OCI-LY3 (cell line): ENCODE results near the gene KCNAB1.

Source experiments
- H2AFZ ChIP-seq: fragments of 200-600, 300-600 bp; shearing (Covaris generic); 2 replicates; pipeline ENCODE4 v1.6.0; 2014; ENCODE audit warnings: antibody characterized with exemption, low read depth, low read length
- H3K27ac ChIP-seq: fragments of 200-600, 300-600 bp; sonication (generic); 2 replicates; pipeline ENCODE4 v1.5.1; 2014; ENCODE audit warnings: mild to moderate bottlenecking, low read length, moderate library complexity, mixed read lengths
- H3K27me3 ChIP-seq: fragments of 200-600, 300-600 bp; sonication (generic); 2 replicates; pipeline ENCODE4 v1.6.1; 2014; ENCODE audit warnings: low read depth, low read length, mixed read lengths
- H3K36me3 ChIP-seq: fragments of 200-600, 300-600 bp; sonication (generic); replicated peaks from 2 replicates; pipeline ENCODE3; 2014; ENCODE audit warnings: low read depth, low read length, mixed read lengths
- H3K4me1 ChIP-seq: fragments of 300-600, 200-600 bp; sonication (generic); 2 replicates; pipeline ENCODE4 v1.6.1; 2014; ENCODE audit warnings: low read length, mixed read lengths
- H3K4me2 ChIP-seq: fragments of 200-600, 300-600 bp; sonication (generic); 2 replicates; pipeline ENCODE4 v1.6.1; 2014; ENCODE audit warnings: low read length, mixed read lengths
- H3K4me3 ChIP-seq: fragments of 300-600, 200-600 bp; sonication (generic); 2 replicates; pipeline ENCODE4 v1.5.1; 2014; ENCODE audit warnings: antibody characterized with exemption, mild to moderate bottlenecking, low read length, moderate library complexity
- H3K79me2 ChIP-seq: fragments of 300-600, 200-600 bp; shearing (Covaris generic); 2 replicates; pipeline ENCODE4 v1.6.1; 2014; ENCODE audit warnings: mild to moderate bottlenecking, low read length, mixed read lengths
- H3K9ac ChIP-seq: fragments of 300-600, 200-600 bp; shearing (Covaris generic); 2 replicates; pipeline ENCODE4 v1.6.0; 2014; ENCODE audit warnings: mild to moderate bottlenecking, low read length, moderate library complexity
- H3K9me3 ChIP-seq: fragments of 200-600, 300-600 bp; shearing (Covaris generic); 2 replicates; pipeline ENCODE4 v1.6.1; 2014; ENCODE audit warnings: low read length, mixed read lengths; ENCODE audit not compliant: insufficient read depth
- H4K20me1 ChIP-seq: fragments of 200-600, 300-600 bp; sonication (generic); 2 replicates; pipeline ENCODE4 v1.6.1; 2016; ENCODE audit warnings: low read length, mixed read lengths; ENCODE audit not compliant: insufficient read depth
- EZH2phosphoT487 ChIP-seq: fragments of 200-600 bp; shearing (Covaris generic); IDR thresholded peaks from 2 replicates; pipeline ENCODE4 v1.6.1; 2018; ENCODE audit warnings: antibody characterized with exemption, mixed run types, low read depth
- TF ChIP-seq, protein P1 (sequence below): fragments of 200-600, 300-600 bp; sonication (generic); IDR thresholded peaks from 2 replicates; pipeline ENCODE4 v1.5.1; 2014; ENCODE audit warnings: antibody characterized with exemption, low read length, low read depth

KCNAB1 gene

DNA sequence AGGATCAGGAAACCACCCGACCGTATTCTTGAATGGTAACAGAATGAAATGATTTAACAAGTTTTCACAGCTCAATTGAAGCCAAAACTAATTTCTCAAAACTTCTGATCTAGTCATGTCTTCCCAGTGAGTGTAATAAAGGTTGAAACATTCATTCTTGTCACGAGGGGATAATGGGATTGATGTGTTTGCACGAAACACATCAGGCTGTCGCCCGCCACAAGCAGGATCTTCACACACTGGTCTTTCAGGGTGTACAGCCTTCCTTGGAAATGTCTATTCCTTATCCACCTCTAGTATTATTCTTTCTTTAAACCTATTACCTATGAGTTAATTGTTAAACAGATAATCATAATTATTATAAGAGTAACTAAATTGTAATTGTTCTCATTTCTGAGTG, 94.3 kb downstream of the KCNAB1 start:
- Histone ChIP-seq H3K36me3 (no peaks in the 10 kb centered on the region), H3K4me1 (no peaks in the 10 kb centered on the region), H3K9ac (no peak overlapping the region), H3K79me2 (no peaks in the 10 kb centered on the region), H2AFZ (no peak overlapping the region), H3K27me3 (no peaks in the 10 kb centered on the region), H4K20me1 (no peaks in the 10 kb centered on the region), H3K4me2 (no peak overlapping the region), H3K9me3 (no peaks in the 10 kb centered on the region), H3K27ac (no peak overlapping the region), H3K4me3 (no peak overlapping the region)
- no peak for TF ChIP-seq EZH2phosphoT487
- TF ChIP-seq, protein P1, sequence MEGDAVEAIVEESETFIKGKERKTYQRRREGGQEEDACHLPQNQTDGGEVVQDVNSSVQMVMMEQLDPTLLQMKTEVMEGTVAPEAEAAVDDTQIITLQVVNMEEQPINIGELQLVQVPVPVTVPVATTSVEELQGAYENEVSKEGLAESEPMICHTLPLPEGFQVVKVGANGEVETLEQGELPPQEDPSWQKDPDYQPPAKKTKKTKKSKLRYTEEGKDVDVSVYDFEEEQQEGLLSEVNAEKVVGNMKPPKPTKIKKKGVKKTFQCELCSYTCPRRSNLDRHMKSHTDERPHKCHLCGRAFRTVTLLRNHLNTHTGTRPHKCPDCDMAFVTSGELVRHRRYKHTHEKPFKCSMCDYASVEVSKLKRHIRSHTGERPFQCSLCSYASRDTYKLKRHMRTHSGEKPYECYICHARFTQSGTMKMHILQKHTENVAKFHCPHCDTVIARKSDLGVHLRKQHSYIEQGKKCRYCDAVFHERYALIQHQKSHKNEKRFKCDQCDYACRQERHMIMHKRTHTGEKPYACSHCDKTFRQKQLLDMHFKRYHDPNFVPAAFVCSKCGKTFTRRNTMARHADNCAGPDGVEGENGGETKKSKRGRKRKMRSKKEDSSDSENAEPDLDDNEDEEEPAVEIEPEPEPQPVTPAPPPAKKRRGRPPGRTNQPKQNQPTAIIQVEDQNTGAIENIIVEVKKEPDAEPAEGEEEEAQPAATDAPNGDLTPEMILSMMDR, result no peak

DNA sequence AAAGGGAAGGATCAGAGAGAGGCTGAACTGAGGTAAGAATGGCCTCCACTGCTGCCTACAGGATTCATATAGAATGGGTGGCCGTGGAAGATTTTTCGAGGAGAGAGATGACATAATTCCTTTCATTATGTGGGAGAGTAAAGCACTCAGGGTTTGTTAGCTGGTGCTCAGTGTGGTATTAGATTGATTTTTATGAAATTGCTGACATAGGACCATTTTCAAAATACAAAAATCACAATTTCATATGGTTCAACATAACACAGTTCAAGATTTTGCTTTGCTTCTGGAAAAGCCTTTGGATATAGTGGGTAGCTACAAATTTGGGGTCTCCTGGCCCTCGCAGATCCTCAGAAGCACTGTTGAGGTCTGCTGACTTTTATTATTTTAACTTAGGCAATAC, 95.4 kb downstream of the KCNAB1 start:
- Histone ChIP-seq H3K4me1 (no peaks in the 10 kb centered on the region), H3K9ac (no peak overlapping the region), H3K9me3 (no peaks in the 10 kb centered on the region), H3K4me2 (no peak overlapping the region), H3K79me2 (no peaks in the 10 kb centered on the region), H3K27me3 (no peaks in the 10 kb centered on the region), H2AFZ (no peak overlapping the region), H3K36me3 (no peaks in the 10 kb centered on the region), H3K27ac (no peak overlapping the region), H3K4me3 (no peak overlapping the region), H4K20me1 (no peaks in the 10 kb centered on the region)
- TF ChIP-seq, protein P1, result no peak
- no peak for TF ChIP-seq EZH2phosphoT487

DNA sequence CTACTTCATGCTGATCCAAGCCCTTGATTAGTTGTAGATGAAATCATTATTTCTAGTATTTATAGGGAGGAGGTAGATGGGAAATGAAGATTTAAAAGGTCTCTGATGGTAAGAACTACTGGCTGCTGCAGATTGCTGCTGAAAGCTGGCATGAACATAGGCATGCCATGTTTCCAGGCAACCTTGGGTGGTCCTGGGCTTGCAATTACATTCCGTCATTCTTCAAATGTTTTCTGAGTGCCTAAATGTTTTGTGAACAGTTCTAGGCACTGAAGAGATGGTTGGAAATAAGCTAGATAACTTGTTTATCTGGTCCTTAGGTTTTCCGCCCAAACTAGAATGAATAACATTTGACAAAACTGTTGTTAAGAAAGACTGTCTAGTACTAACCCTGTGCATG, 95.8 kb downstream of the KCNAB1 start:
- Histone ChIP-seq H3K4me3 (no peak overlapping the region), H3K27me3 (no peaks in the 10 kb centered on the region), H3K27ac (no peak overlapping the region), H3K9me3 (no peaks in the 10 kb centered on the region), H4K20me1 (no peaks in the 10 kb centered on the region), H3K79me2 (no peaks in the 10 kb centered on the region), H2AFZ (no peak overlapping the region), H3K4me1 (no peaks in the 10 kb centered on the region), H3K4me2 (no peak overlapping the region), H3K9ac (no peak overlapping the region), H3K36me3 (no peaks in the 10 kb centered on the region)
- no peak for TF ChIP-seq EZH2phosphoT487
- TF ChIP-seq, protein P1, result no peak

DNA sequence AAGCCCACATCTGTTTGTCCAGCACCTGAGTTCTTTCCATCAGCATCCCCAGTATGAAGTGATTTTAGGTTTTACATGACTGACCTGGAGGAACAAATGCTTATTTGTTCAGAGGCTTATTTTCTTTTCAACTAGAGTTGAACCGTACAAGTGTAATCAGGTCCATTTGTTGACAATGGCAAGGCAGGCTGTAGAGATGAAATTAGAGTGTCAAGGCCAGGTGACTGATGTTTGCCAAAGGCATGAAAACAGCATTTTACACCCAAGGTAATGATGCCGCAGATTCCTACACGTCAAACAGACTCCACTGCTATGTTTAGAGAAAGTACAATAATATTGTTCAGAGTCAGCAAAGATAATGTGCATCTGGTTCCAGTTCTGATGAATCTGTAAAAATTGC, 96.5 kb downstream of the KCNAB1 start:
- Histone ChIP-seq H3K27ac (no peak overlapping the region), H4K20me1 (no peaks in the 10 kb centered on the region)
- no peak for TF ChIP-seq EZH2phosphoT487
- TF ChIP-seq, protein P1, result no peak

More for the DNA sequence above, 96.5 kb downstream of the KCNAB1 start:
- Histone ChIP-seq H3K4me1 (no peaks in the 10 kb centered on the region), H3K36me3 (no peaks in the 10 kb centered on the region), H3K79me2 (no peaks in the 10 kb centered on the region), H3K4me3 (no peak overlapping the region), H3K9ac (no peak overlapping the region), H3K9me3 (no peaks in the 10 kb centered on the region), H2AFZ (no peak overlapping the region), H3K4me2 (no peak overlapping the region), H3K27me3 (no peaks in the 10 kb centered on the region)
